WERI-Rb-1 (cell line): ENCODE measurements around the gene TAF1B.

Experiments
- DNase-seq: peaks from one replicate; pipeline ENCODE4 v3.0.0-alpha.2; 2020
- H3K27ac ChIP-seq: fragments of 250-450 bp; sonication (Bioruptor Pico); 2 replicates; pipeline ENCODE4 v1.5.1; 2020; ENCODE audit warnings: mild to moderate bottlenecking, moderate library complexity
- H3K27me3 ChIP-seq: fragments of 250-450 bp; sonication (Bioruptor Pico); 2 replicates; pipeline ENCODE4 v1.5.1; 2021; ENCODE audit warnings: mild to moderate bottlenecking, low read depth, moderate library complexity; ENCODE audit not compliant: insufficient read depth, severe bottlenecking
- H3K36me3 ChIP-seq: fragments of 250-450 bp; sonication (Bioruptor Pico); 2 replicates; pipeline ENCODE4 v1.5.1; 2020; ENCODE audit warnings: mild to moderate bottlenecking, moderate library complexity
- H3K4me3 ChIP-seq: 2 replicates; pipeline ENCODE4 v1.5.1; 2011; ENCODE audit warnings: low read depth, mild to moderate bottlenecking, control low read depth, low read length
- H3K9me3 ChIP-seq: fragments of 250-450 bp; sonication (Bioruptor Pico); 2 replicates; pipeline ENCODE4 v1.5.1; 2021; ENCODE audit warnings: mild to moderate bottlenecking, moderate library complexity; ENCODE audit not compliant: severe bottlenecking
- TF ChIP-seq, protein P1 (sequence below): IDR thresholded peaks from 2 replicates; pipeline ENCODE4 v1.5.1; 2011; ENCODE audit warnings: low read depth, mild to moderate bottlenecking, control low read depth, inconsistent platforms, low read length

Gene TAF1B

DNA sequence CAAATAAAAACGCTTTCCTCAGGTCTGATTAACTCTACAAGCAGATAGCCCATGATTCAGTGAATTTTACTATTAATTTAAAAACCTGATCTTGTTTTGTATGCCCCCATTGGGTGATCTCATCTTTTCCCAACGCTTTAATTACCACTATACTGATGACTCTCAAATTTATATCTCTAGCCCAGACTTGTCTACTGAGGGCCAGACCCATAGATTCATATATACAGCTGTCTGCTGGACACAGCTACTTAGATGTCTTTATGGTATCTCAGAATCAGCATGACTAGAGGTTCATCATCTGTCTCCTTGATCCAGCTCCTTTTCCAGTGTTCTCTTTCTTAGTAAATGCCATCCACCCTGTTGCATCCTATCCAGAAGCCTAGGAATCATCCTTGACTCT is 33.8 kb downstream of the TAF1B start:
- Histone ChIP-seq H3K4me3 (no peak overlapping the region), H3K27me3 (no peaks in the 10 kb centered on the region)

DNA sequence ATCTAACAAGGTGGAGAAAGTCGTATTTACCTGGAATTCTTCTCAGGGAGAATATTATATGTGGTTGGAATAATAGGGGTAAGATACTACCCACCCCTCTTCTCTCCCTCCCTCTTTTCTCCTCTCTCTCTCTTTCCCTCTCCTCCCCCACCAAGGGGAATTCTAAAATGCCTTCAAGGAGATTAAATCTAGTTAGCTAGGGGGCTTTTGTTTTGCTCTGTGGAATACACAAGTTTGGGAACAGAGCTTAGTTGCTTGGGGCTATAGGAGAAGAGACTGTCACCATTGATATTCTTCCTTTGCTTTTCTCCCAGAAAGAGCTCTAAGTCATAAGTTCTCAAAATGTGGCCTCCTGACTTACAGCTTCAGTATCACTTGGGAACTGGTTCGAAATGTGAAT is 34.5 kb downstream of the TAF1B start:
- H3K4me3 ChIP-seq, result no peak overlapping the region
- H3K9me3 ChIP-seq, result no peaks in the 10 kb centered on the region
- DNase-seq, result no peak
- H3K27ac ChIP-seq, result no peak overlapping the region
- TF ChIP-seq, protein P1, sequence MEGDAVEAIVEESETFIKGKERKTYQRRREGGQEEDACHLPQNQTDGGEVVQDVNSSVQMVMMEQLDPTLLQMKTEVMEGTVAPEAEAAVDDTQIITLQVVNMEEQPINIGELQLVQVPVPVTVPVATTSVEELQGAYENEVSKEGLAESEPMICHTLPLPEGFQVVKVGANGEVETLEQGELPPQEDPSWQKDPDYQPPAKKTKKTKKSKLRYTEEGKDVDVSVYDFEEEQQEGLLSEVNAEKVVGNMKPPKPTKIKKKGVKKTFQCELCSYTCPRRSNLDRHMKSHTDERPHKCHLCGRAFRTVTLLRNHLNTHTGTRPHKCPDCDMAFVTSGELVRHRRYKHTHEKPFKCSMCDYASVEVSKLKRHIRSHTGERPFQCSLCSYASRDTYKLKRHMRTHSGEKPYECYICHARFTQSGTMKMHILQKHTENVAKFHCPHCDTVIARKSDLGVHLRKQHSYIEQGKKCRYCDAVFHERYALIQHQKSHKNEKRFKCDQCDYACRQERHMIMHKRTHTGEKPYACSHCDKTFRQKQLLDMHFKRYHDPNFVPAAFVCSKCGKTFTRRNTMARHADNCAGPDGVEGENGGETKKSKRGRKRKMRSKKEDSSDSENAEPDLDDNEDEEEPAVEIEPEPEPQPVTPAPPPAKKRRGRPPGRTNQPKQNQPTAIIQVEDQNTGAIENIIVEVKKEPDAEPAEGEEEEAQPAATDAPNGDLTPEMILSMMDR, result no peak
- H3K36me3 ChIP-seq, result peaks cover 80% of the 10 kb centered on the region
- H3K27me3 ChIP-seq, result no peaks in the 10 kb centered on the region

More for the DNA sequence above, 33.8 kb downstream of the TAF1B start:
- TF ChIP-seq, protein P1, result no peak
- DNase-seq, result no peak
- Histone ChIP-seq H3K36me3 (peaks cover 82% of the 10 kb centered on the region), H3K27ac (no peak overlapping the region), H3K9me3 (no peaks in the 10 kb centered on the region)

DNA sequence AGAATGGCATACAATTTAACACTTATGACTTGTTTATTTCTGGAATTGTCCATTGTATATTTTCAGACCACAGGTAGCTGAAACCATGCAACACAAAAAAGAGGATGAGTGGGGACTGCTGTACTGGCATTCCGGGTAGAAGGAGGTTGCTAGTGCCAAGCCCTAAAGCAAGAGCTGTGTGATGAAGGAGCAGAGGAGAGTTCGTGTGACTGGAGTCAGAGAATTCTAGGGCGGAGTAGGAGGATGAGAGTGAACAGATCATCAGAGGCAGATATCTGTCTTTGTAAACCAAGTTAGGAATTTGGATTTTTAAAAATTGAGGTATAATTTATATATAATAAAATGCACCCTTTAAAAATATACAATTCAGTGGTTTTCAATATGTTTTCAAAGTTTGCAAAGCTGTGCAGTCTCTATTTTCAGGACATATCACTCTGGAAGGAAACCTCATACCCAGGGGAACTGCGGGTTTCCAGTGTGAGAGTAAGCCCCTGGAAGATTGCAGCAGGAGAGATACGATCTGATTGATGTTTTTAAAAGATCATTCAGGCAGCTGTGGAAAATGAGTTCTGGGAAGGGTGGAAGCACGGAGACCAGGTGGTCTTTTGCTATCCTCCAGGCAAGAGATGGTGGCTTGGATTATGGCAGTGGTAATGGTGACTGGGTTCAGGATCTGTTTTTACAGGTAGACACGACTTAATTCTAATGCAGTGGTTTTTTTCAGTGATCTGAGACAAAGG is 36.4 kb downstream of the TAF1B start:
- no peak for DNase-seq
- Histone ChIP-seq H3K9me3 (no peaks in the 10 kb centered on the region), H3K27me3 (no peaks in the 10 kb centered on the region), H3K4me3 (no peak overlapping the region), H3K27ac (no peak overlapping the region), H3K36me3 (peaks cover 80% of the 10 kb centered on the region)
- TF ChIP-seq, protein P1, result no peak

DNA sequence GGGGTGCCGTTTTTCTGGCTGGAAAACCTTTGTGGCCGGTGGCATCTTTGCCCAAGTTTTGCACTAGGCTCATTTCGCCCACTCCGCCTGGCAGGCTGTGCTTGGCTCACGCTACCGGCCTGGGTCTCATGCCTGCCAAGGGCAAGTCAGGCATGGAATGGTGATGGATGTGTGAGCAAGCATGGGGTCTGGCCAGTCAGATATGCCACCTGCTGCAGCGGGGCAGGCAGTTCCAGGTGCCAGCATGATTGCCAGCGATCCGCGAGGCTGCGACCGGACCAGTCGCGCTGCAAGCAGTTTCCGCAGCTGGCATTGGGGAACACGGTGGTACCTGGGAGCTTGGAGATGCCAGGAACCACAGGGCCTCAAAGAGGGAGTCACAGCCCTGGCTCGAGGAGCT is 40.6 kb downstream of the TAF1B start:
- no peak overlapping the region for H3K4me3 ChIP-seq
- H3K27ac ChIP-seq, result no peak overlapping the region
- no peak for DNase-seq
- H3K9me3 ChIP-seq, result peaks cover 6% of the 10 kb centered on the region
- TF ChIP-seq, protein P1, result no peak
- H3K27me3 ChIP-seq, result no peaks in the 10 kb centered on the region
- peaks cover 76% of the 10 kb centered on the region for H3K36me3 ChIP-seq

DNA sequence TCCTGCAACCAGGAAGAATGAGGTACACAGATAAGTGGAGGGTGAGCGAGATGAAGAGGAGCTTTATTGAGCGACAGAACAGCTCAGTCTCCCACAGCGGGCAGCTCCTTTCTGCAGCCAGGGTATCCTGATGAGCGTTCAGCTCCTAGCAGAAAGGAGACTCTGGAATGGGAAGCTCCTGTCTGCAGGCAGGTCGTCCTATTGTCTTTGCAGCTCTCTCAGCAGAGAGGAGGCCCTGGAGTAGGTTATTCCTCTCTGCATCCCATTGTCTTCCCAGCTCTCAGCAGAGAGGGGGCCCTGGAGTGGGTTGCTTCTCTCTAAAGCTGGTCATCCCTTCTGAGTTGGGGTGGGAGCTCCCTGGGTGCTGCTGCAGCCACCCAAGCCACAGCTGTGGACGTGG is 41.2 kb downstream of the TAF1B start:
- DNase-seq, result no peak
- H3K4me3 ChIP-seq, result no peak overlapping the region
- TF ChIP-seq, protein P1, result no peak
- peaks cover 74% of the 10 kb centered on the region for H3K36me3 ChIP-seq
- H3K9me3 ChIP-seq, result peaks cover 6% of the 10 kb centered on the region
- H3K27ac ChIP-seq, result no peak overlapping the region
- no peaks in the 10 kb centered on the region for H3K27me3 ChIP-seq
